ENCODE results near the gene THRAP3. TPM values are rescaled to one million over a fixed set of nuclear protein-coding genes. Genes with fewer than 3 reads are reported as not detected.
"Not testable (repeated sequence)": the region's sequence is repeated elsewhere in the genome, so short reads cannot be mapped to it uniquely, and the experiment has no call there.

The THRAP3 gene
- total RNA-seq, 1 donor from 2014 or later: 82.4 TPM

- peaks cover 3% of the 10 kb centered on the region for H3K36me3 ChIP-seq (ENCODE audit: control insufficient read depth, insufficient read depth, low read length)
- peak overlapping the region; percentile 44 for H3K4me3 ChIP-seq (ENCODE audit: low read depth, low read length)
- DNase-seq (ENCODE audit: low read depth): peak; percentile 45
- no peak for TF ChIP-seq CTCF (IDR thresholded peaks at IDR 0.05; ENCODE audit: insufficient read depth, low read length, severe bottlenecking)
- no peaks in the 10 kb centered on the region for H3K27me3 ChIP-seq (ENCODE audit: control insufficient read depth, insufficient read depth, low read length)
- FAIRE-seq: no peak
Measured at GRCh38 chr1:36223381-36223995, 755 bp upstream of the THRAP3 start.

GRCh38 chr1:36224537-36225282 lies 467 bp downstream of the THRAP3 start:
- H3K36me3 ChIP-seq (ENCODE audit: control insufficient read depth, insufficient read depth, low read length): peaks cover 3% of the 10 kb centered on the region
- FAIRE-seq: no peak
- peak; percentile 76 for DNase-seq (ENCODE audit: low read depth)
- TF ChIP-seq CTCF (IDR thresholded peaks at IDR 0.05; ENCODE audit: insufficient read depth, low read length, severe bottlenecking): peak; percentile 43
- peak overlapping the region; percentile 91 for H3K4me3 ChIP-seq (ENCODE audit: low read depth, low read length)
- no peaks in the 10 kb centered on the region for H3K27me3 ChIP-seq (ENCODE audit: control insufficient read depth, insufficient read depth, low read length)

- DNase-seq (ENCODE audit: low read depth): no peak
- no peak for TF ChIP-seq CTCF (IDR thresholded peaks at IDR 0.05; ENCODE audit: insufficient read depth, low read length, severe bottlenecking)
- H3K4me3 ChIP-seq (ENCODE audit: low read depth, low read length): peak overlapping the region; percentile 91
Measured at GRCh38 chr1:36225283-36225899, 1.1 kb downstream of the THRAP3 start.

GRCh38 chr1:36230279-36230678 lies 6.0 kb downstream of the THRAP3 start:
- DNase-seq (ENCODE audit: low read depth); FAIRE-seq; H3K27me3 ChIP-seq (ENCODE audit: control insufficient read depth, insufficient read depth, low read length); H3K4me3 ChIP-seq (ENCODE audit: low read depth, low read length); H3K36me3 ChIP-seq (ENCODE audit: control insufficient read depth, insufficient read depth, low read length): not testable (repeated sequence)

More at GRCh38 chr1:36225283-36225899, 1.1 kb downstream of the THRAP3 start:
- FAIRE-seq: no peak
- H3K27me3 ChIP-seq (ENCODE audit: control insufficient read depth, insufficient read depth, low read length): no peaks in the 10 kb centered on the region
- peaks cover 3% of the 10 kb centered on the region for H3K36me3 ChIP-seq (ENCODE audit: control insufficient read depth, insufficient read depth, low read length)

GRCh38 chr1:36231191-36231590 lies 6.9 kb downstream of the THRAP3 start:
- DNase-seq (ENCODE audit: low read depth) (no peak), FAIRE-seq (no peak)
- no peak overlapping the region for H3K4me3 ChIP-seq (ENCODE audit: low read depth, low read length)
- peaks cover 4% of the 10 kb centered on the region for H3K36me3 ChIP-seq (ENCODE audit: control insufficient read depth, insufficient read depth, low read length)
- no peaks in the 10 kb centered on the region for H3K27me3 ChIP-seq (ENCODE audit: control insufficient read depth, insufficient read depth, low read length)
- no peak for TF ChIP-seq CTCF (IDR thresholded peaks at IDR 0.05; ENCODE audit: insufficient read depth, low read length, severe bottlenecking)

Data from bronchial epithelial cell (primary cell).